HCT116 (cell line): ENCODE data around the gene CTTNBP2. TPM values are rescaled to one million over a fixed set of nuclear protein-coding genes. Genes with fewer than 3 reads are reported as not detected.

ENCODE experiments used
- ATAC-seq: fragments of 200-7000 bp; cut with Tn5 transposase; 2 replicates; pipeline ENCODE4 v1.9.1; 2020; ENCODE audit warnings: mild to moderate bottlenecking, moderate library complexity
- BruUV-seq: library from RNA; stranded (reverse); fragments of 400-500 nt; replicated peaks from 2 replicates; lab custom pipeline; 2021; lab: Mats Ljungman, UMichigan
- CTCF ChIA-PET: fragments of 300-600 bp; sonication (Branson Sonifier 250); formaldehyde crosslinking; loops from one replicate; lab custom pipeline; 2021; ENCODE audit warnings: antibody characterized with exemption; lab: Charles Lee
- POLR2A ChIA-PET: fragments of 300-600, 350-600 bp; sonication (Branson Sonifier 250); formaldehyde crosslinking; loops from one replicate; lab custom pipeline; 2021; ENCODE audit warnings: antibody characterized with exemption; lab: Charles Lee
- RAD21 ChIA-PET, 2 experiments: fragments of 300-600 bp; sonication (Branson Sonifier 250); formaldehyde crosslinking; loops; one replicate each; lab custom pipeline; 2023; ENCODE audit warnings: low total read pairs in 2 of 2; ENCODE audit not compliant: uncharacterized antibody in 2 of 2, unreplicated experiment in 2 of 2, low non-redundant PET in 1 of 2; lab: Charles Lee
- DNase-seq: peaks from one replicate; pipeline ENCODE4 v3.0.0-alpha.2; 2010; ENCODE audit warnings: low read depth, low spot score
- H2AFZ ChIP-seq: fragments of 200-600 bp; shearing (Covaris generic), sonication (generic); 2 replicates; pipeline ENCODE4 v1.6.1; 2017; ENCODE audit warnings: low read depth, mixed run types, mixed read lengths, antibody characterized with exemption, low read length; ENCODE audit not compliant: poor library complexity, severe bottlenecking
- H3K27ac ChIP-seq: 2 replicates; pipeline ENCODE4 v1.5.1; 2012; ENCODE audit warnings: low read depth, low read length
- H3K27me3 ChIP-seq: fragments of 200-600 bp; sonication (generic); 2 replicates; pipeline ENCODE4 v1.6.1; 2016; ENCODE audit warnings: mixed run types, low read length, mixed read lengths; ENCODE audit not compliant: insufficient read depth
- H3K36me3 ChIP-seq, 2 experiments: fragments of 200-500 bp in 1 of 2; fragments of 200-600 bp in 1 of 2; sonication (Bioruptor generic) in 1 of 2; sonication (generic) in 1 of 2; 2 replicates each; pipeline versions ENCODE4 v1.5.1 to v1.6.1; 2014 to 2016; ENCODE audit warnings: low read length in 2 of 2, inconsistent platforms in 1 of 2, mixed read lengths in 1 of 2, mixed run types in 1 of 2; ENCODE audit not compliant: insufficient read depth in 2 of 2, control insufficient read depth in 1 of 2
- H3K4me1 ChIP-seq, 2 experiments: fragments of 200-600 bp in 1 of 2; sonication (generic) in 1 of 2; 2 replicates each; pipeline versions ENCODE4 v1.5.1 to v1.6.1; 2012 to 2017; ENCODE audit warnings: low read length in 2 of 2, inconsistent platforms in 1 of 2, mild to moderate bottlenecking in 1 of 2, mixed read lengths in 1 of 2, mixed run types in 1 of 2, moderate library complexity in 1 of 2; ENCODE audit not compliant: insufficient read depth in 2 of 2, control insufficient read depth in 1 of 2
- H3K4me2 ChIP-seq: fragments of 200-600 bp; sonication (generic); 2 replicates; pipeline ENCODE4 v1.6.1; 2017; ENCODE audit warnings: mixed run types, low read length, mixed read lengths
- H3K4me3 ChIP-seq, 2 experiments: fragments of 200-600 bp in 1 of 2; sonication (generic) in 1 of 2; replicated peaks in 1 of 2; 2 replicates each; pipeline ENCODE4 v1.5.1; 2011 to 2016; ENCODE audit warnings: low read length in 2 of 2, control low read depth in 1 of 2, low read depth in 1 of 2, mild to moderate bottlenecking in 1 of 2, mixed read lengths in 1 of 2, mixed run types in 1 of 2
- H3K79me2 ChIP-seq: fragments of 200-600 bp; sonication (generic); 2 replicates; pipeline ENCODE4 v1.6.1; 2017; ENCODE audit warnings: mild to moderate bottlenecking, mixed run types, low read length, moderate library complexity, mixed read lengths; ENCODE audit not compliant: insufficient read depth
- H3K9ac ChIP-seq: fragments of 200-600 bp; sonication (generic); 2 replicates; pipeline ENCODE4 v1.6.1; 2016; ENCODE audit warnings: low read length, mixed read lengths
- H3K9me2 ChIP-seq: fragments of 200-600 bp; sonication (generic), shearing (Covaris generic); 2 replicates; pipeline ENCODE4 v1.6.1; 2017; ENCODE audit warnings: mixed run types, mild to moderate bottlenecking, moderate library complexity; ENCODE audit not compliant: insufficient read depth
- H3K9me3 ChIP-seq, 2 experiments: fragments of 200-500 bp in 1 of 2; fragments of 200-600 bp in 1 of 2; sonication (Bioruptor generic) in 1 of 2; sonication (generic) in 1 of 2; 2 replicates each; pipeline ENCODE4 v1.6.1; 2014 to 2017; ENCODE audit warnings: low read length in 2 of 2, mixed read lengths in 2 of 2, inconsistent platforms in 1 of 2, low read depth in 1 of 2, mild to moderate bottlenecking in 1 of 2, mixed run types in 1 of 2, moderate library complexity in 1 of 2; ENCODE audit not compliant: control insufficient read depth in 1 of 2, insufficient read depth in 1 of 2
- H4K20me1 ChIP-seq: fragments of 200-600 bp; sonication (generic), shearing (Covaris generic); 2 replicates; pipeline ENCODE4 v1.6.1; 2017; ENCODE audit warnings: mixed run types, mild to moderate bottlenecking, moderate library complexity; ENCODE audit not compliant: insufficient read depth
- CBX3 ChIP-seq: IDR thresholded peaks from 2 replicates; pipeline ENCODE4 v1.6.1; 2012; ENCODE audit warnings: low read depth
- CEBPB ChIP-seq: IDR thresholded peaks from 2 replicates; pipeline ENCODE4 v1.6.1; 2012; ENCODE audit warnings: low read depth
- EGR1 ChIP-seq: IDR thresholded peaks from 2 replicates; pipeline ENCODE4 v1.6.1; 2012; ENCODE audit warnings: low read depth
- EZH2phosphoT487 ChIP-seq: fragments of 200-600 bp; IDR thresholded peaks from 2 replicates; pipeline ENCODE4 v1.6.1; 2018; ENCODE audit warnings: antibody characterized with exemption, borderline replicate concordance
- JUND ChIP-seq: IDR thresholded peaks from 2 replicates; pipeline ENCODE4 v1.6.1; 2012
- POLR2A ChIP-seq: IDR thresholded peaks from 2 replicates; pipeline ENCODE4 v1.7.0; 2011; ENCODE audit warnings: borderline replicate concordance; ENCODE audit not compliant: insufficient read depth, insufficient read length; ENCODE audit errors: extremely low read depth
- POLR2AphosphoS5 ChIP-seq: IDR thresholded peaks from 2 replicates; pipeline ENCODE4 v1.6.1; 2011; ENCODE audit warnings: mild to moderate bottlenecking, low read depth, low read length, moderate library complexity
- RAD21 ChIP-seq: IDR thresholded peaks from 2 replicates; pipeline ENCODE4 v1.6.1; 2012; ENCODE audit warnings: low read depth, mild to moderate bottlenecking
- REST ChIP-seq: IDR thresholded peaks from 2 replicates; pipeline ENCODE4 v1.6.1; 2012; ENCODE audit warnings: low read depth
- SIN3A ChIP-seq: IDR thresholded peaks from 2 replicates; pipeline ENCODE4 v1.6.1; 2012; ENCODE audit warnings: low read depth
- SP1 ChIP-seq: IDR thresholded peaks from 2 replicates; pipeline ENCODE4 v1.6.1; 2012; ENCODE audit warnings: low read depth
- SRF ChIP-seq: IDR thresholded peaks from 2 replicates; pipeline ENCODE4 v1.6.1; 2012; ENCODE audit warnings: low read depth
- TCF7L2 ChIP-seq: IDR thresholded peaks from 2 replicates; pipeline ENCODE4 v1.7.0; 2011; ENCODE audit warnings: borderline replicate concordance, inconsistent platforms; ENCODE audit not compliant: insufficient read depth, insufficient read length; ENCODE audit errors: extremely low read depth
- ZBTB33 ChIP-seq: IDR thresholded peaks from 2 replicates; pipeline ENCODE4 v1.6.1; 2011; ENCODE audit warnings: mild to moderate bottlenecking, low read length, moderate library complexity; ENCODE audit not compliant: insufficient replicate concordance; ENCODE audit errors: extremely low read depth
- intact Hi-C: fragments of 100-400 bp; cut with micrococcal nuclease; formaldehyde crosslinking; loops from 2 replicates; pipeline ENCODE4 v1.10.0; 2022
- total RNA-seq: library from RNA; stranded (reverse); gene quantifications from one replicate; pipeline ENCODE4 v1.2.1, GENCODE V29; 2021; ENCODE audit not compliant: unreplicated experiment

CTTNBP2 gene
- total RNA-seq, 1 experiment from 2014 or later: 5.4 TPM

- Histone ChIP-seq H3K9ac (no peak overlapping the region), H3K9me3 (no peaks in the 10 kb centered on the region), H3K27me3 (no peaks in the 10 kb centered on the region), H3K79me2 (no peaks in the 10 kb centered on the region), H4K20me1 (no peaks in the 10 kb centered on the region), H3K27ac (no peak overlapping the region), H3K4me1 (no peaks in the 10 kb centered on the region), H3K36me3 (no peaks in the 10 kb centered on the region), H2AFZ (no peak overlapping the region), H3K9me2 (no peaks in the 10 kb centered on the region), H3K4me2 (no peak overlapping the region), H3K4me3 (no peak overlapping the region)
- RAD21 ChIA-PET: no interaction called here
- no peak for TF ChIP-seq CEBPB
- no peak for TF ChIP-seq REST
- no peak for TF ChIP-seq CBX3
- TF ChIP-seq TCF7L2: no peak
- TF ChIP-seq RAD21: no peak
- no peak for TF ChIP-seq POLR2A
- TF ChIP-seq POLR2AphosphoS5: no peak
- TF ChIP-seq EZH2phosphoT487: no peak
- TF ChIP-seq SRF: no peak
- no peak for TF ChIP-seq SP1
- no peak for TF ChIP-seq ZBTB33
- TF ChIP-seq EGR1: no peak
- TF ChIP-seq JUND: no peak
- no peak for TF ChIP-seq SIN3A
- no TSS peak for BruUV-seq
- ATAC-seq: no peak
- CTCF ChIA-PET: no interaction called here
- no peak for DNase-seq
- intact Hi-C loops: no loop called here
- POLR2A ChIA-PET: no interaction called here
These were observed 90.5 kb downstream of the CTTNBP2 start for GRCh38 chr7:117782761-117783160.
